HEK293 (cell line): ENCODE measurements around the gene CHD5.

ENCODE experiments used
- CTCF ChIA-PET: fragments of 350-600 bp; formaldehyde crosslinking; extraction: SDS; loops from one replicate; lab custom pipeline; 2021; ENCODE audit warnings: antibody characterized with exemption; lab: Yijun Ruan, JAX
- POLR2A ChIA-PET: fragments of 300-600 bp; formaldehyde crosslinking; extraction: SDS; loops from one replicate; lab custom pipeline; 2020; ENCODE audit warnings: antibody characterized with exemption, inconsistent platforms; lab: Yijun Ruan, JAX
- H3K27ac ChIP-seq: fragments of 200-500 bp; sonication (Bioruptor generic); 2 replicates; pipeline ENCODE4 v1.5.1; 2014; ENCODE audit warnings: low read depth, low read length, control low read depth, inconsistent platforms; ENCODE audit errors: extremely low read depth
- H3K36me3 ChIP-seq, 2 experiments: fragments of 200-500 bp in 1 of 2; sonication (Bioruptor generic) in 1 of 2; 1 replicate in 1 of 2; 2 replicates in 1 of 2; pipeline ENCODE4 v1.5.1; 2014 to 2017; ENCODE audit warnings: inconsistent platforms in 2 of 2, low read length in 2 of 2; ENCODE audit not compliant: control insufficient read depth in 2 of 2, insufficient read depth in 1 of 2
- H3K4me1 ChIP-seq: fragments of 200-500 bp; sonication (Bioruptor generic); 2 replicates; pipeline ENCODE4 v1.5.1; 2014; ENCODE audit warnings: mild to moderate bottlenecking, low read length, inconsistent platforms; ENCODE audit not compliant: control insufficient read depth, insufficient read depth
- H3K4me3 ChIP-seq: 2 replicates; pipeline ENCODE4 v1.5.1; 2011; ENCODE audit warnings: low read depth, mild to moderate bottlenecking, control low read depth, low read length, moderate library complexity
- H3K9me3 ChIP-seq: fragments of 200-500 bp; sonication (Bioruptor generic); 2 replicates; pipeline ENCODE4 v1.5.1; 2014; ENCODE audit warnings: low read depth, low read length, inconsistent platforms; ENCODE audit not compliant: control insufficient read depth, insufficient read depth
- GLIS1 ChIP-seq: fragments of 450-650 bp; formaldehyde crosslinking; IDR thresholded peaks from 2 replicates; pipeline ENCODE4 v1.5.1; 2016; ENCODE audit warnings: missing biosample characterization, missing genetic modification characterization
- KLF1 ChIP-seq: fragments of 450-650 bp; formaldehyde crosslinking; IDR thresholded peaks from 2 replicates; pipeline ENCODE4 v1.5.1; 2016; ENCODE audit warnings: missing biosample characterization, missing genetic modification characterization
- KLF10 ChIP-seq: fragments of 450-650 bp; IDR thresholded peaks from 2 replicates; pipeline ENCODE4 v1.5.1; 2018; ENCODE audit warnings: missing biosample characterization, mild to moderate bottlenecking, missing genetic modification characterization
- KLF7 ChIP-seq: fragments of 450-650 bp; formaldehyde crosslinking; IDR thresholded peaks from 2 replicates; pipeline ENCODE4 v1.5.1; 2016; ENCODE audit warnings: missing biosample characterization, missing genetic modification characterization, borderline replicate concordance
- ZBTB20 ChIP-seq: fragments of 450-650 bp; formaldehyde crosslinking; IDR thresholded peaks from 2 replicates; pipeline ENCODE4 v1.5.1; 2016; ENCODE audit warnings: missing biosample characterization, missing genetic modification characterization
- ZNF529 ChIP-seq: fragments of 450-650 bp; formaldehyde crosslinking; IDR thresholded peaks from 2 replicates; pipeline ENCODE4 v1.5.1; 2017; ENCODE audit warnings: missing genetic modification characterization, missing biosample characterization; ENCODE audit not compliant: insufficient replicate concordance
- ZNF530 ChIP-seq: fragments of 450-650 bp; formaldehyde crosslinking; IDR thresholded peaks from 2 replicates; pipeline ENCODE4 v1.5.1; 2016; ENCODE audit warnings: low read depth, missing biosample characterization, missing genetic modification characterization
- ZNF610 ChIP-seq: fragments of 450-650 bp; formaldehyde crosslinking; IDR thresholded peaks from 2 replicates; pipeline ENCODE4 v1.5.1; 2016; ENCODE audit warnings: missing biosample characterization, missing genetic modification characterization, borderline replicate concordance
- ZNF621 ChIP-seq: fragments of 450-650 bp; formaldehyde crosslinking; IDR thresholded peaks from 2 replicates; pipeline ENCODE4 v1.5.1; 2017; ENCODE audit warnings: missing biosample characterization, missing genetic modification characterization
- ZNF654 ChIP-seq: fragments of 450-650 bp; formaldehyde crosslinking; IDR thresholded peaks from 2 replicates; pipeline ENCODE4 v1.5.1; 2016; ENCODE audit warnings: low read depth, missing biosample characterization, missing genetic modification characterization
- ZNF677 ChIP-seq: fragments of 450-650 bp; IDR thresholded peaks from 2 replicates; pipeline ENCODE4 v1.5.0; 2018; ENCODE audit warnings: missing biosample characterization, mild to moderate bottlenecking, missing genetic modification characterization, moderate library complexity
- ZNF704 ChIP-seq: fragments of 450-650 bp; formaldehyde crosslinking; IDR thresholded peaks from 2 replicates; pipeline ENCODE4 v1.5.1; 2016; ENCODE audit warnings: missing biosample characterization, missing genetic modification characterization
- ZNF707 ChIP-seq: fragments of 450-650 bp; formaldehyde crosslinking; IDR thresholded peaks from 2 replicates; pipeline ENCODE4 v1.5.1; 2016; ENCODE audit warnings: missing biosample characterization, missing genetic modification characterization
- ZNF76 ChIP-seq: fragments of 450-650 bp; formaldehyde crosslinking; IDR thresholded peaks from 2 replicates; pipeline ENCODE4; 2016; ENCODE audit warnings: low read depth, missing biosample characterization, missing genetic modification characterization, borderline replicate concordance
- ZNF785 ChIP-seq: fragments of 450-650 bp; formaldehyde crosslinking; IDR thresholded peaks from 2 replicates; pipeline ENCODE4 v1.5.1; 2016; ENCODE audit warnings: missing biosample characterization, missing genetic modification characterization
- ZNF837 ChIP-seq: fragments of 450-650 bp; formaldehyde crosslinking; IDR thresholded peaks from 2 replicates; pipeline ENCODE4 v1.5.1; 2016; ENCODE audit warnings: missing biosample characterization, missing genetic modification characterization
- ZSCAN30 ChIP-seq: fragments of 450-650 bp; IDR thresholded peaks from 2 replicates; pipeline ENCODE4 v1.5.1; 2018; ENCODE audit warnings: missing biosample characterization, mild to moderate bottlenecking, missing genetic modification characterization, moderate library complexity
- ZSCAN4 ChIP-seq: fragments of 450-650 bp; formaldehyde crosslinking; IDR thresholded peaks from 2 replicates; pipeline ENCODE4 v1.5.1; 2017; ENCODE audit warnings: missing biosample characterization, missing genetic modification characterization

Gene CHD5

GRCh38 chr1:6212193-6212959 is 32.3 kb upstream of the CHD5 start:
- Histone ChIP-seq H3K36me3 (peaks cover 0 to 47% of the 10 kb centered on the region in 2 experiments; a peak in 1 of 3 replicates), H3K9me3 (no peaks in the 10 kb centered on the region), H3K4me1 (no peaks in the 10 kb centered on the region), H3K27ac (no peak overlapping the region)
- no peak for TF ChIP-seq ZNF704 (tag by site-specific recombination)
- TF ChIP-seq ZNF654 (tag by site-specific recombination), result no peak
- TF ChIP-seq ZNF837 (tag by site-specific recombination), result no peak
- no peak for TF ChIP-seq ZBTB20 (tag by site-specific recombination)
- TF ChIP-seq KLF7 (tag by site-specific recombination), result no peak
- TF ChIP-seq ZNF785, result no peak
- no peak for TF ChIP-seq ZNF677 (tag by site-specific recombination)
- no peak for TF ChIP-seq ZNF610 (tag by site-specific recombination)
- no peak for TF ChIP-seq KLF10 (tag by site-specific recombination)
- TF ChIP-seq ZNF707 (tag by site-specific recombination), result no peak
- no peak for TF ChIP-seq ZNF529 (tag by site-specific recombination)
- no peak for TF ChIP-seq ZSCAN4
- TF ChIP-seq, all 188 proteins: peak for 0
- CTCF ChIA-PET, result no interaction called here
- POLR2A ChIA-PET, result no interaction called here
- no peak overlapping the region for H3K4me3 ChIP-seq

- Histone ChIP-seq H3K27ac (no peak overlapping the region), H3K36me3 (peaks cover 0 to 47% of the 10 kb centered on the region in 2 experiments; a peak in 1 of 3 replicates), H3K4me1 (no peaks in the 10 kb centered on the region), H3K9me3 (no peaks in the 10 kb centered on the region), H3K4me3 (no peak overlapping the region)
- POLR2A ChIA-PET, result no interaction called here
- CTCF ChIA-PET, result no interaction called here
- TF ChIP-seq GLIS1 (tag by site-specific recombination), result peak; percentile 38
- no peak for TF ChIP-seq ZSCAN30 (tag by site-specific recombination)
Observed at GRCh38 chr1:6211731-6212130, 31.6 kb upstream of the CHD5 start.

GRCh38 chr1:6210591-6211355 is 30.7 kb upstream of the CHD5 start:
- CTCF ChIA-PET, result no interaction called here
- no peaks in the 10 kb centered on the region for H3K4me1 ChIP-seq
- TF ChIP-seq ZNF76 (no peak), ZNF530 (tag by site-specific recombination) (no peak), ZNF621 (no peak), KLF1 (tag by site-specific recombination) (no peak)
- TF ChIP-seq, all 188 proteins: peak for 0
- Histone ChIP-seq H3K4me3 (no peak overlapping the region), H3K36me3 (peaks cover 0 to 43% of the 10 kb centered on the region in 2 experiments; a peak in 1 of 3 replicates), H3K9me3 (no peaks in the 10 kb centered on the region), H3K27ac (no peak overlapping the region)
- POLR2A ChIA-PET, result no interaction called here
